Measurements from ENCODE around the gene ZBTB43.

GRCh38 chr9:126822873-126823272 lies 18.0 kb downstream of the ZBTB43 start:
- TF ChIP-seq POLR2AphosphoS5 (IDR thresholded peaks at IDR 0.05; ENCODE audit: low read depth, low read length), result no peak
- TF ChIP-seq TAF1 (IDR thresholded peaks at IDR 0.05; ENCODE audit: borderline replicate concordance, low read depth, low read length), result no peak
